HL-60 (cell line): ENCODE data around the gene RPS14.

Experiments
- GABPA ChIP-seq: IDR thresholded peaks from 2 replicates; pipeline ENCODE4 v1.6.1; 2012; ENCODE audit warnings: low read depth
- TF ChIP-seq, protein P1 (sequence below): IDR thresholded peaks from one replicate; pipeline ENCODE4 v1.5.1; 2011; ENCODE audit warnings: low read length, control low read depth, inconsistent platforms; ENCODE audit not compliant: insufficient read depth

DNA sequence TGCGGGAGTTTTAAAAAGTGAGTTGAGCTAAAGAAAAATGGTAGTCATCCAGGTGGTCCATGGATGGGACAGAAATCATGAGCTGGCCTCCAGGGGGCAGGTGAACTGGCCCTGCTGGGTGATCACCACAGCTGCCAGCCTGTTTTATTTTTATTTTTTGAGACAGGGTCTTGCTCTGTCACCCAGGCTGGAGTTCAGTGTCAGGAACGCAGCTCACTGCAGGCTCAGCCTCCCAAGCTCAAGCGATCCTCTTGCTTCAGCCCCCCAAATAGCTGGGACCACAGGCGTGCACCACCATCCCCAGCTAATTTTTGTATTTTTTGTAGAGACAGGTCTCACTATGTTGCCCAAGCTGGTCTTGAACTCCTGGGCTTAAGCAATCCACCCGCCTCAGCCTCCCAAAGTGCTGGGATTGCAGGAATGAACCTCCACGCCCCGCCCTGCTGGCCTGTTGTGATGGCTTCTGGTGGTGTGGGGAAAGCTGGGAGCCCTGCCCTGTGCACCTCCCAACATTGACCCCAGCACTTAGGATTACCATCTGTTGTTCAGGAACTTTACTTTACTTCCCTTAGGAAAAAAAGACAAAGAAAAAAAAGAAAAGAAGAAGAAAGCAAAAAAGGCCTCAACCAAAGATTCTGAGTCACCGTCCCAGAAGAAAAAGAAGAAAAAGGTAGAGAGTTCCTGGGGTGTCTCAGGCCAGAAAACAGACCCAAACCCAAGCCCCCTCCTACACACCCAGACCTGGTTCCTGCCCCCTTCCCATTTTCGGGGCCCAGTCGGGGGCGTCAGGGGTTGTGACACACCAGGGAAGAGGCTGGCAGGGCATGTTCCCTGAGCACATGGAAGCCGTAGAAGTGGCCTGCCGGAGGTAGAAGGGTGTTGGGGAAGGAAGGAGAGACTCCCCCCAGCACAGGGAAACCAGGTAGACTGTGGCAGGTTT, 51.5 kb downstream of the RPS14 start:
- TF ChIP-seq, protein P1, sequence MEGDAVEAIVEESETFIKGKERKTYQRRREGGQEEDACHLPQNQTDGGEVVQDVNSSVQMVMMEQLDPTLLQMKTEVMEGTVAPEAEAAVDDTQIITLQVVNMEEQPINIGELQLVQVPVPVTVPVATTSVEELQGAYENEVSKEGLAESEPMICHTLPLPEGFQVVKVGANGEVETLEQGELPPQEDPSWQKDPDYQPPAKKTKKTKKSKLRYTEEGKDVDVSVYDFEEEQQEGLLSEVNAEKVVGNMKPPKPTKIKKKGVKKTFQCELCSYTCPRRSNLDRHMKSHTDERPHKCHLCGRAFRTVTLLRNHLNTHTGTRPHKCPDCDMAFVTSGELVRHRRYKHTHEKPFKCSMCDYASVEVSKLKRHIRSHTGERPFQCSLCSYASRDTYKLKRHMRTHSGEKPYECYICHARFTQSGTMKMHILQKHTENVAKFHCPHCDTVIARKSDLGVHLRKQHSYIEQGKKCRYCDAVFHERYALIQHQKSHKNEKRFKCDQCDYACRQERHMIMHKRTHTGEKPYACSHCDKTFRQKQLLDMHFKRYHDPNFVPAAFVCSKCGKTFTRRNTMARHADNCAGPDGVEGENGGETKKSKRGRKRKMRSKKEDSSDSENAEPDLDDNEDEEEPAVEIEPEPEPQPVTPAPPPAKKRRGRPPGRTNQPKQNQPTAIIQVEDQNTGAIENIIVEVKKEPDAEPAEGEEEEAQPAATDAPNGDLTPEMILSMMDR: no peak
- TF ChIP-seq GABPA: no peak
